GM23248 (cell line): ENCODE measurements around the gene SRSF3.

Experiments
- EZH2 ChIP-seq: fragments of 200-600 bp; sonication (generic); IDR thresholded peaks from 2 replicates; pipeline ENCODE4 v1.6.1; 2018; ENCODE audit warnings: antibody characterized with exemption, mild to moderate bottlenecking; ENCODE audit not compliant: insufficient read depth, poor library complexity, severe bottlenecking
- EZH2phosphoT487 ChIP-seq: fragments of 200-600 bp; sonication (generic); IDR thresholded peaks from 2 replicates; pipeline ENCODE4 v1.6.1; 2018; ENCODE audit warnings: antibody characterized with exemption, moderate library complexity, mild to moderate bottlenecking, low read depth; ENCODE audit not compliant: insufficient read depth

DNA sequence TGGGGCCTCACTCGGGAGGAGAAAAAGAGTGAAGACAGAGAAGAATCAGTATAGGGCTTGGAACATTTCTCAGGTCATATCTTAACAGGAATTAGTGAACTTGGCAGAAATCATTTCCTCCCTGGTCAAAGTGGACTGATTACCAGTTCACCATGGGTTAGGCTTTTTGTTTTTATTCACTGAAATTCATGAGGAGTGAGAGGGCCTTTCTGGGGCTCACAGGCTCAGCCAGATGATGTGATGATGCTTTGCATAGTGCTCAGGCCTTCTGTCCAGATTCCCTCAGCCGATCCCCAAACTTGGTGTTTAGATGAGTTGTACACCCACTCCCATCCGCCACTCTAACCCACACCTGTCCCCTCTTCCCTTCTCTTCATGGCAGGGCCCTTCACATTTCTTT lies 32.5 kb downstream of the SRSF3 start:
- TF ChIP-seq EZH2phosphoT487 (no peak), EZH2 (no peak)
